Endothelial cell of umbilical vein (primary cell): ENCODE results near the gene CMTM3.

Experiments
- CTCF ChIP-seq, 2 donors: IDR thresholded peaks; 1 replicate in 1 of 2; 2 replicates in 1 of 2; pipeline ENCODE4 v1.5.1; 2011; ENCODE audit warnings: low read length in 2 of 2, mild to moderate bottlenecking in 2 of 2, moderate library complexity in 2 of 2, control low read depth in 1 of 2, inconsistent platforms in 1 of 2, low read depth in 1 of 2; ENCODE audit not compliant: insufficient read depth in 1 of 2; ENCODE audit errors: extremely low read depth in 1 of 2
- EZH2 ChIP-seq: IDR thresholded peaks from 2 replicates; pipeline ENCODE4 v1.6.1; 2012; ENCODE audit warnings: borderline replicate concordance, low read depth, mild to moderate bottlenecking, moderate library complexity, low read length, inconsistent platforms; ENCODE audit not compliant: severe bottlenecking
- JUN ChIP-seq: IDR thresholded peaks from 2 replicates; pipeline ENCODE4 v1.6.1; 2011; ENCODE audit warnings: borderline replicate concordance, low read depth; ENCODE audit not compliant: insufficient read length, insufficient read depth
- POLR2A ChIP-seq: IDR thresholded peaks from 2 replicates; pipeline ENCODE4 v1.6.1; 2012; ENCODE audit warnings: low read depth, mild to moderate bottlenecking, control low read depth, low read length

DNA sequence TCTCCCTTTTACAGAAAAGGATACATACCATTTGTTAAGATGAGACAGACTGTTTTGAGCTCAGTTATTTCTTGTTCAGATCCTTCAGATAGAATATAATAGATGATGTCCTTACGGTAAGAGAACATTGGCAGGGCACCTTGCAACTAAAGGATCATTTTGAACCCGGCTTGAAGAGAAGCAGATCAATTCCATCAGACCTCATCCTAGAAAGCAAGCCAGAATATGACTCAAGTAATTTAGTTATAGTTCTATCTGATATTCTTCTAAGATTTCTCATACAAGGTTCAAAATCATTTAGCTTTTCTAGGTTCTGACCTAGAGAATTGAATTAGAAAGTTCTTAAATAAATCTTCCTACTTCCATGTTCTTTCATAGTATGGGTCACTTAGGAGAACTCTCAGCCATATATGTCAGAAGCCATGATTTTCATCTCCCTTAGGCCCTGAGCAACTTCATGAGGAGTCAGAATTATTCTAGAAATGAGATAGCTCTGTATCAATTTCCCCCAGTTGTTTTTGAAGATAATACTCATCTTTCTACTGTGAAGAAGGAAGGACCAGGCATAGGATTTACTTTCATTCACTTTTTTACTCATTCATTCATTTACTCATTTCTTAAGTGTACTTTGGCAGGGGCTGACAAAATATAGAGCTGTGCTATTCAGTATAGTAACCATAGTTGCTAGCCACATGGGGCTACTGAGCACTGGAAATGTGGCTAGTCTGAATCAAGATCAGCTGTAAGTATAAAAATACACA lies 40.8 kb upstream of the CMTM3 start:
- no peak for TF ChIP-seq POLR2A
- TF ChIP-seq EZH2, result no peak
- no peak for TF ChIP-seq CTCF (IDR thresholded peaks at IDR 0.05; ENCODE audit: extremely low read depth in 1 of 2, insufficient read depth in 1 of 2, low read depth in 1 of 2, low read length in 2 of 2)
- no peak for TF ChIP-seq JUN
